Calu3 (cell line): ENCODE measurements around the gene IRX6. TPM values are rescaled to one million over a fixed set of nuclear protein-coding genes. Genes with fewer than 3 reads are reported as not detected.

Experiments used
- BruUV-seq: library from RNA; stranded (reverse); fragments of 400-500 nt; replicated peaks from 2 replicates; lab custom pipeline; 2021; lab: Mats Ljungman, UMichigan
- CTCF ChIA-PET: fragments of 300-600 bp; sonication (Branson Sonifier 250); formaldehyde crosslinking; loops from one replicate; lab custom pipeline; 2022; ENCODE audit warnings: antibody characterized with exemption; lab: Charles Lee
- DNase-seq: peaks from one replicate; pipeline ENCODE4 v3.0.0; 2022
- H3K27ac Mint-ChIP-seq: one replicate; pipeline ENCODE4 v1.8.0; 2022; ENCODE audit warnings: mixed read lengths; ENCODE audit not compliant: unreplicated experiment
- H3K27me3 Mint-ChIP-seq: one replicate; pipeline ENCODE4 v1.8.0; 2022; ENCODE audit warnings: mixed read lengths; ENCODE audit not compliant: unreplicated experiment
- H3K36me3 Mint-ChIP-seq: one replicate; pipeline ENCODE4 v1.8.0; 2022; ENCODE audit warnings: mild to moderate bottlenecking, moderate library complexity, mixed read lengths; ENCODE audit not compliant: insufficient read depth, unreplicated experiment
- H3K4me1 Mint-ChIP-seq: one replicate; pipeline ENCODE4 v1.8.0; 2022; ENCODE audit warnings: mild to moderate bottlenecking, low read depth, mixed read lengths; ENCODE audit not compliant: unreplicated experiment
- H3K4me3 Mint-ChIP-seq: one replicate; pipeline ENCODE4 v1.8.0; 2022; ENCODE audit warnings: mild to moderate bottlenecking, low read depth, moderate library complexity, mixed read lengths; ENCODE audit not compliant: unreplicated experiment
- H3K9me3 Mint-ChIP-seq: one replicate; pipeline ENCODE4 v1.8.0; 2022; ENCODE audit warnings: low read depth, mixed read lengths; ENCODE audit not compliant: unreplicated experiment
- intact Hi-C: fragments of 100-400 bp; cut with micrococcal nuclease; formaldehyde crosslinking; loops from one replicate; pipeline ENCODE4 v1.10.0; 2022; ENCODE audit not compliant: unreplicated experiment
- total RNA-seq: library from RNA; stranded (reverse); gene quantifications from 2 replicates; pipeline ENCODE4 v1.2.3, GENCODE V29; 2022
- TF ChIP-seq, protein P1 (sequence below): fragments of 200-600 bp; IDR thresholded peaks from one replicate; pipeline ENCODE4 v1.8.0; 2022; ENCODE audit warnings: antibody characterized with exemption; ENCODE audit not compliant: unreplicated experiment

IRX6 gene
- total RNA-seq, 1 experiment from 2014 or later: not detected

DNA sequence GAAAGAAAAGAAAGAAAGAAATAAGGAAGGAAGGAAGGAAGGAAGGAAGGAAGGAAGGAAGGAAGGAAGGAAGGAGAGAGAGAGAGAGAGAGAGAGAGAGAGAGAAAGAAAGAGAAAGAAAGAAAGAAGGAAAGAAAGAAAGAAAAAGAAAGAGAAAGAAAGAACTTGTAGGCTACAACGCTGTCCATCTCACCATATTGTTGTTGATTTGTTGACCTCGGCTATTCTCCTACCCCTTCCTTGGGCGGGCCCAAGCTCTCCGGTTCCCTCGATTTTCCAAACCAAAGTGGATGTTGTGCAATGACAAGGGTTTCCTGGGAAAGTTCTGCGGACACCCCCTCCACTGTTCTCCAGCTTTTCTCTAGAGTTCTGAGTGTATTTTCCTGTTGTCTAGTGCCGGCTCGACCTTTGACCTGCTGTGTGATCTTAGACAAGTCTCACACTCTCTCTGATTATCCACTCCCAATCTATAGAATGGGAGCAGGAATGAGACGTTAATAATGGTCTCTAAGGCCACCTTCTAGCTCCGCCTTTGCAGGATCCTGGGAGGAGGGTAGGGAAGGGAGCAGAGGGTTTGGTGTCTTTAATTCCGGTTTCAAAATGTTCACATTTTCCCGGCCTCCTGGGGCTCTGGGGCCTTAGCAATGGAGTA, 1.6 kb downstream of the IRX6 start:
- intact Hi-C loops: no loop called here
- no TSS peak for BruUV-seq
- DNase-seq: no peak
- no peak overlapping the region for H3K4me3 Mint-ChIP-seq
- CTCF ChIA-PET: no interaction called here
- H3K4me1 Mint-ChIP-seq: no peaks in the 10 kb centered on the region
- TF ChIP-seq, protein P1, sequence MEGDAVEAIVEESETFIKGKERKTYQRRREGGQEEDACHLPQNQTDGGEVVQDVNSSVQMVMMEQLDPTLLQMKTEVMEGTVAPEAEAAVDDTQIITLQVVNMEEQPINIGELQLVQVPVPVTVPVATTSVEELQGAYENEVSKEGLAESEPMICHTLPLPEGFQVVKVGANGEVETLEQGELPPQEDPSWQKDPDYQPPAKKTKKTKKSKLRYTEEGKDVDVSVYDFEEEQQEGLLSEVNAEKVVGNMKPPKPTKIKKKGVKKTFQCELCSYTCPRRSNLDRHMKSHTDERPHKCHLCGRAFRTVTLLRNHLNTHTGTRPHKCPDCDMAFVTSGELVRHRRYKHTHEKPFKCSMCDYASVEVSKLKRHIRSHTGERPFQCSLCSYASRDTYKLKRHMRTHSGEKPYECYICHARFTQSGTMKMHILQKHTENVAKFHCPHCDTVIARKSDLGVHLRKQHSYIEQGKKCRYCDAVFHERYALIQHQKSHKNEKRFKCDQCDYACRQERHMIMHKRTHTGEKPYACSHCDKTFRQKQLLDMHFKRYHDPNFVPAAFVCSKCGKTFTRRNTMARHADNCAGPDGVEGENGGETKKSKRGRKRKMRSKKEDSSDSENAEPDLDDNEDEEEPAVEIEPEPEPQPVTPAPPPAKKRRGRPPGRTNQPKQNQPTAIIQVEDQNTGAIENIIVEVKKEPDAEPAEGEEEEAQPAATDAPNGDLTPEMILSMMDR: no peak
- peaks cover 2% of the 10 kb centered on the region for H3K9me3 Mint-ChIP-seq
- H3K27me3 Mint-ChIP-seq: peaks cover 10% of the 10 kb centered on the region
- H3K27ac Mint-ChIP-seq: no peak overlapping the region
- H3K36me3 Mint-ChIP-seq: no peaks in the 10 kb centered on the region

DNA sequence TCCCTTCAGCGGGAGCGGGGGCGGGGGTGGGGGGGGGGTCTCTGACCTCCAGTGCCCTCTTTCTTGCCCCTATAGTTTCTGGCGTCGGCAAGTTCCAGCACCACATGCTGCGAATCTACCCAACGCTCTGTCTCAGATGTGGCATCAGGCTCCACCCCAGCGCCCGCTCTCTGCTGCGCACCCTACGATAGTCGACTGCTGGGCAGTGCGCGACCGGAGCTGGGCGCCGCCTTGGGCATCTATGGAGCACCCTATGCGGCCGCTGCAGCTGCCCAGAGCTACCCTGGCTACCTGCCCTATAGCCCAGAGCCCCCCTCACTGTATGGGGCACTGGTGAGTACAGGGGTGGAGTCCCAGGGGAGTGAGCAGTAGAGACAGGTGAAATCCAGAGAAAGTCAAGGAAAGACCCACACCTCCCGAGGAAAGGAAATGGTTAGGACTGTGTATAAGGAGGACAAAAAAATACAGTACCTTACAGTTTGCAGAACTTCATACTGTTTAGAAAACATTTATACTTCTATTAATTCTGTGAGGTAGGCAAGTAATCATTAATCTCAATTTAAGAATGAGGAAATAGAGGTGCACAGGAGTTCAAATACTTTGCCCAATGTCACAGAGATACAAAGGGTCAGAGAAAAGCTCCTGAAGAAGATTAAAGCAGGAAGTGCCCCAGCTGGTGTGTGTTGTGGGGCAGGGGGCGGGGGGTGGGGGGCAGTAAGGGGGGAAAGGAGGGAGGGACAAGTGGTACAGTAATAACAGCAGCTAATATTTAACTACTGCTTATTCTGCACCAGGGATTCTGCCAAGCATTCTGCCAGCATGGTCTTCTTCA, 2.5 kb downstream of the IRX6 start:
- Mint-ChIP-seq H3K27me3 (peaks cover under 1% of the 10 kb centered on the region), H3K9me3 (peaks cover 2% of the 10 kb centered on the region), H3K27ac (no peak overlapping the region), H3K4me3 (no peak overlapping the region), H3K36me3 (no peaks in the 10 kb centered on the region), H3K4me1 (no peaks in the 10 kb centered on the region)
- no TSS peak for BruUV-seq
- CTCF ChIA-PET: no interaction called here
- DNase-seq: no peak
- intact Hi-C loops: no loop called here
- TF ChIP-seq, protein P1: no peak

DNA sequence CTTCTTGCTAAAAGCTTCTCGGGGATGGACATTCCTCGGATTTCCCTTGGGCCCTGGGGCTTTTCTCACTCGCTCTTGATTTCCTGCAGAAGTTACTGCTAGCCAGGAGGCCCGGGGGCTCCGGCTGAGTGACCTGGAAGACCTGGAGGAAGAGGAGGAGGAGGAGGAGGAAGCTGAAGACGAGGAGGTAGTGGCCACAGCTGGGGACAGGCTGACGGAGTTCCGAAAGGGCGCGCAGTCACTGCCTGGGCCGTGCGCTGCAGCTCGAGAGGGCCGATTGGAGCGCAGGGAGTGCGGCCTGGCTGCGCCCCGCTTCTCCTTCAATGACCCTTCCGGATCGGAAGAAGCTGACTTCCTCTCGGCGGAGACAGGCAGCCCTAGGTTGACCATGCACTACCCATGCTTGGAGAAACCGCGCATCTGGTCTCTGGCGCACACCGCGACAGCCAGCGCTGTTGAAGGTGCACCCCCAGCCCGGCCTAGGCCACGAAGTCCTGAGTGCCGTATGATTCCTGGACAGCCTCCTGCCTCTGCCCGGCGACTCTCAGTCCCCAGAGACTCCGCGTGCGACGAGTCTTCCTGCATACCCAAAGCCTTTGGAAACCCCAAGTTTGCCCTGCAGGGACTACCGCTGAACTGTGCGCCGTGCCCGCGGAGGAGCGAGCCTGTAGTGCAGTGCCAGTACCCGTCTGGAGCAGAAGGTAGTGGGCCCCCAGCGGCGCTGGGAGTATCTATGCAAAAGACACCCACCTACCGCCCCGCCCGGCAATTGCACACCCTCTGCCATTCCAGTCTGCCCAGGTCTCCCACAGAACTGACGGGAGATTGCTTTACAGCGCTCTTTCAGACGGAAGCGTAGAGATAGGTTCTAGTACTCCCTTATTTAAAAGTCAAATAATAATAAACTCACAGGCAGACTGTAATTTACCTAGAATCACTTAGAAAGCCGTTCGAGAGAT, 4.9 kb downstream of the IRX6 start:
- H3K4me3 Mint-ChIP-seq: no peak overlapping the region

More for the DNA sequence above, 4.9 kb downstream of the IRX6 start:
- Mint-ChIP-seq H3K4me1 (no peaks in the 10 kb centered on the region), H3K27me3 (no peaks in the 10 kb centered on the region), H3K27ac (no peak overlapping the region), H3K36me3 (no peaks in the 10 kb centered on the region), H3K9me3 (peaks cover 4% of the 10 kb centered on the region)
- no TSS peak for BruUV-seq
- TF ChIP-seq, protein P1: no peak
- CTCF ChIA-PET: interaction anchor here (0.6 kb wide), 1 partner anchor 1524 kb away, joined by 6 read pairs; no protein-coding TSS in a partner anchor
- DNase-seq: no peak
- intact Hi-C loops: no loop called here
